Heart left ventricle (tissue), 13 donors: ENCODE data around the gene MYO7B.

Experiments used
- CTCF ChIP-seq, 12 donors: fragments of 200-600 bp; sonication (generic) in 4 of 12; IDR thresholded peaks; one replicate each; pipeline versions ENCODE4 v1.5.0 to v1.8.0; 2018 to 2022; ENCODE audit warnings: antibody characterized with exemption in 12 of 12, mild to moderate bottlenecking in 5 of 12
- POLR2A ChIP-seq, 2 donors: fragments of 450-650 bp; IDR thresholded peaks; one replicate each; pipeline ENCODE4 v1.6.1; 2017; ENCODE audit warnings: antibody characterized with exemption in 2 of 2, mild to moderate bottlenecking in 2 of 2, moderate library complexity in 2 of 2
- donor health status: ischemic (EF 13 %, LVEDD 7.1; RV severe dilation, severe dysfunction).
- donor health status: DM: no; HTN: yes; CAD: no.
- donor health status: DM: no; HTN: no; CAD: no.
- donor health status: ischemic (EF 25% LVEDD 6.9; RV normal size, moderate dysfunction).
- donor health status: ischemic (EF 25% LVEDD 5.7; RV mildly dilated, moderate dysfunction).
- donor health status: ischemic (EF 35%, LVEDD 5.7; RV mildly dilated, moderate dysfunction).
- donor health status: nonischemic (EF 11% LVEDD 7.7; RV severe dilation, severe dysfunction).
- donor health status: DM: yes; HTN: yes; CAD: no.
- donor health status: PGD.
- donor health status: ischemic (EF 29% LVEDD 5.4; RV normal size, mild dysfunction).
- donor health status: nonischemic (EF 23%, LVEDD 6.1; RV moderate dilation, normal function).

- no peak for TF ChIP-seq POLR2A (IDR thresholded peaks at IDR 0.05)
- no peak for TF ChIP-seq CTCF (IDR thresholded peaks at IDR 0.05)
Measured at GRCh38 chr2:127486247-127487058, 49.0 kb upstream of the MYO7B start.
